Common myeloid progenitor, CD34-positive (primary cell): ENCODE results near the gene GNA12.
"Not testable (repeated sequence)": the region's sequence is repeated elsewhere in the genome, so short reads cannot be mapped to it uniquely, and the experiment has no call there.

Experiments
- CTCF ChIA-PET: fragments of 350-600 bp; sonication (Branson Sonifier 250); formaldehyde crosslinking; loops from one replicate; lab custom pipeline; 2021; ENCODE audit warnings: antibody characterized with exemption; lab: Charles Lee
- POLR2A ChIA-PET: fragments of 350-600 bp; sonication (Branson Sonifier 250); formaldehyde crosslinking; loops from one replicate; lab custom pipeline; 2021; ENCODE audit warnings: antibody characterized with exemption; lab: Charles Lee
- DNase-seq, 3 donors: peaks; one replicate each; pipeline versions ENCODE4 v3.0.0 to v3.0.0-alpha.2; 2013
- H3K27ac ChIP-seq, 2 experiments: 1 replicate in 1 of 2; 2 replicates in 1 of 2; pipeline ENCODE4 v1.7.0; 2013; ENCODE audit warnings: inconsistent platforms in 2 of 2, low read length in 2 of 2, mild to moderate bottlenecking in 2 of 2, low read depth in 1 of 2, moderate library complexity in 1 of 2; ENCODE audit not compliant: severe bottlenecking in 2 of 2, insufficient read depth in 1 of 2, poor library complexity in 1 of 2
- H3K27me3 ChIP-seq, 5 experiments: replicated peaks in 2 of 5; 1 replicate in 3 of 5; 2 replicates in 2 of 5; pipeline versions ENCODE4 v1.6.1 to v1.7.0; 2013; ENCODE audit warnings: low read length in 4 of 5, mild to moderate bottlenecking in 2 of 5, moderate library complexity in 2 of 5, inconsistent platforms in 1 of 5; ENCODE audit not compliant: insufficient read depth in 5 of 5, control insufficient read depth in 4 of 5
- H3K36me3 ChIP-seq, 4 experiments: 1 replicate in 2 of 4; 2 replicates in 2 of 4; pipeline versions ENCODE4 v1.6.1 to v1.7.0; 2013; ENCODE audit warnings: low read length in 3 of 4, control low read depth in 1 of 4, mild to moderate bottlenecking in 1 of 4; ENCODE audit not compliant: control insufficient read depth in 4 of 4, insufficient read depth in 4 of 4
- H3K4me1 ChIP-seq, 4 experiments: 1 replicate in 3 of 4; 2 replicates in 1 of 4; pipeline versions ENCODE4 v1.6.1 to v1.7.1; 2013; ENCODE audit warnings: low read length in 3 of 4, mild to moderate bottlenecking in 3 of 4, control low read depth in 1 of 4, inconsistent platforms in 1 of 4, moderate library complexity in 1 of 4; ENCODE audit not compliant: control insufficient read depth in 4 of 4, insufficient read depth in 4 of 4; ENCODE audit errors: control extremely low read depth in 1 of 4
- H3K4me3 ChIP-seq, 7 experiments: 1 replicate in 4 of 7; 2 replicates in 3 of 7; pipeline versions ENCODE4 v1.5.1 to v1.7.0; 2013; ENCODE audit warnings: mild to moderate bottlenecking in 7 of 7, low read length in 6 of 7, moderate library complexity in 6 of 7, inconsistent platforms in 2 of 7, low read depth in 2 of 7, control low read depth in 1 of 7; ENCODE audit not compliant: insufficient read depth in 4 of 7, control insufficient read depth in 1 of 7; ENCODE audit errors: extremely low read depth in 1 of 7
- H3K9me3 ChIP-seq, 5 experiments: 1 replicate in 4 of 5; 2 replicates in 1 of 5; pipeline versions ENCODE4 v1.6.1 to v1.7.1; 2013; ENCODE audit warnings: low read length in 4 of 5, mild to moderate bottlenecking in 2 of 5, inconsistent platforms in 1 of 5, low read depth in 1 of 5, moderate library complexity in 1 of 5; ENCODE audit not compliant: control insufficient read depth in 4 of 5, insufficient read depth in 2 of 5; ENCODE audit errors: control extremely low read depth in 1 of 5
- WGBS: methylation state at CpG from one replicate; pipeline ENCODE4 v1.1.5; 2013; ENCODE audit not compliant: insufficient coverage; 5-methylcytosine and 5-hydroxymethylcytosine counted together

Gene GNA12

DNA sequence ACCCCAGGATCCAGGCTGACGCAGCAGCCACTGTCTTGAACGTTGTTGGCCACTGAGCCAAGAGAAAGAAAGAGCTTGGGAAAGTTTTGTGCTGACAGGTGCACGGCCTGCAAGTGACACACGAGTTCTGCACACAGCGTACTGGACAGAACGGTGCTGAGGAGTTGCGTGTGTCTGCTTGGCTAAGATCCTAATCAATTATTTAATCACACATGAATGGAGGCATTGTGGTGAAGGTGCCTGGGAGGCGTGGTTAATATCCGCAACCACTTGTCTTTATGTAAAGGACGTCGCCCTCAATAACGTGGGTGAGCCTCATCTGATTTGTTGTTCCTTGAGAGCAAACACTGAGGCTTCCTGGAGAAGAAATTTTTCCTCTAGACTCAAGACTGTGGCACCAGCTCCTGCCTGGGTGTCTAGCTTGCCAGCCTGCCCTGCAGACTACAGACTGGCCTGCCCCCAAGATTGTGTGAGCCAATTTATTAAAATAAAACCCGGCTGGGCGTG is 16.6 kb upstream of the GNA12 start:
- ChIA-PET POLR2A (no interaction called here), CTCF (no interaction called here)
- 94% methylated on average over 8 of the region's 14 CpGs for WGBS
- no peaks in the 10 kb centered on the region for H3K9me3 ChIP-seq
- H3K27me3 ChIP-seq, result no peaks in the 10 kb centered on the region
- DNase-seq, result no peak
- H3K4me1 ChIP-seq, result peaks cover 3 to 30% (median 21%) of the 10 kb centered on the region in 4 experiments
- H3K4me3 ChIP-seq, result no peak overlapping the region
- no peak overlapping the region for H3K27ac ChIP-seq
- H3K36me3 ChIP-seq, result peaks cover 0 to 5% (median 0%) of the 10 kb centered on the region in 4 experiments

GRCh38 chr7:2859952-2860351 is 15.8 kb upstream of the GNA12 start:
- WGBS, result 100% methylated on average over 4 of the region's 6 CpGs
- ChIA-PET POLR2A (no interaction called here), CTCF (interaction anchor here (1.9 kb wide), 1 partner anchor 11 kb away, joined by 8 read pairs; no protein-coding TSS in a partner anchor)
- Histone ChIP-seq H3K4me3 (no peak overlapping the region), H3K4me1 (peaks cover 3 to 26% (median 19%) of the 10 kb centered on the region in 4 experiments), H3K36me3 (peaks cover 0 to 5% (median 1%) of the 10 kb centered on the region in 4 experiments), H3K27me3 (no peaks in the 10 kb centered on the region), H3K27ac (no peak overlapping the region), H3K9me3 (no peaks in the 10 kb centered on the region)
- no peak for DNase-seq

DNA sequence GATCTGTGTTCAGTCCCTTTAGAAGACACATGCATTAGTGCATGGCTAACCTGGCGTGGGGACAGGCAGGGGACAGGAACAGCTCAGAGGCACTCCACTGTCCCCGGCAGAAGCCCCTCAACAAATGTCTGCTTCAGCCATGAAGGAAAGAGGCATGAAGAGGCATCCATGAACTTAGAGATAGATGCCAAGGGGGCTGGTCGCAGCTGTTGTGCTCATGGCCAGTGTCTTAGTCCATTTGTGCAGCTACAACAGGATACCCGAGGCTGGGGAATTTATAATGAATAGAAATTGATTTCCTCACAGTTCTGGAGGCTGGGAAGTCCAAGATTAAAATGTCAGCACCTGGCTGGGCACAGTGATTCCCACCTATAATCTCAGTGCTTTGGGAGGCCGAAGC is 14.5 kb upstream of the GNA12 start:
- Histone ChIP-seq H3K27me3 (no peaks in the 10 kb centered on the region), H3K4me3 (no peak overlapping the region), H3K9me3 (no peaks in the 10 kb centered on the region), H3K27ac (no peak overlapping the region), H3K36me3 (peaks cover 0 to 5% (median 3%) of the 10 kb centered on the region in 4 experiments), H3K4me1 (peaks cover 3 to 14% (median 10%) of the 10 kb centered on the region in 4 experiments)
- CTCF ChIA-PET, result interaction anchor here (1.9 kb wide), 1 partner anchor 10 kb away, joined by 8 read pairs; no protein-coding TSS in a partner anchor
- DNase-seq, result no peak
- 98% methylated on average over 5 of the region's 5 CpGs for whole genome bisulfite sequencing
- POLR2A ChIA-PET, result interaction anchor here (0.6 kb wide), 1 partner anchor 10 kb away, joined by 3 read pairs; no protein-coding TSS in a partner anchor

- Histone ChIP-seq H3K36me3 (peaks cover 0 to 5% (median 3%) of the 10 kb centered on the region in 4 experiments), H3K4me1 (peaks cover 0 to under 1% (median 0%) of the 10 kb centered on the region in 4 experiments), H3K27ac (no peak overlapping the region), H3K9me3 (no peaks in the 10 kb centered on the region), H3K4me3 (no peak overlapping the region), H3K27me3 (no peaks in the 10 kb centered on the region)
- DNase-seq, result no peak
- POLR2A ChIA-PET, result no interaction called here
- CTCF ChIA-PET, result interaction anchor here (0.7 to 1.1 kb wide), 2 partner anchors 8 to 135 kb away, joined by 3 to 4 read pairs; no protein-coding TSS in a partner anchor
- WGBS, result 100% methylated on average over 3 of the region's 5 CpGs
Observed at GRCh38 chr7:2856388-2857169, 12.5 kb upstream of the GNA12 start.

- peaks cover 0 to 5% (median 0%) of the 10 kb centered on the region in 4 experiments for H3K4me1 ChIP-seq
- H3K36me3 ChIP-seq, result peaks cover 0 to 4% (median 3%) of the 10 kb centered on the region in 4 experiments
- no peak overlapping the region for H3K27ac ChIP-seq
- CTCF ChIA-PET, result interaction anchor here (0.6 to 1.0 kb wide), 4 partner anchors 10 to 35 kb away, joined by 3 to 4 read pairs (median 4); no protein-coding TSS in a partner anchor
- no peak overlapping the region for H3K4me3 ChIP-seq
- POLR2A ChIA-PET, result no interaction called here
- no peaks in the 10 kb centered on the region for H3K27me3 ChIP-seq
- DNase-seq, result no peak
- no peaks in the 10 kb centered on the region for H3K9me3 ChIP-seq
- WGBS, result 100% methylated on average over 2 of the region's 6 CpGs
Observed at GRCh38 chr7:2855386-2855785, 11.3 kb upstream of the GNA12 start.

DNA sequence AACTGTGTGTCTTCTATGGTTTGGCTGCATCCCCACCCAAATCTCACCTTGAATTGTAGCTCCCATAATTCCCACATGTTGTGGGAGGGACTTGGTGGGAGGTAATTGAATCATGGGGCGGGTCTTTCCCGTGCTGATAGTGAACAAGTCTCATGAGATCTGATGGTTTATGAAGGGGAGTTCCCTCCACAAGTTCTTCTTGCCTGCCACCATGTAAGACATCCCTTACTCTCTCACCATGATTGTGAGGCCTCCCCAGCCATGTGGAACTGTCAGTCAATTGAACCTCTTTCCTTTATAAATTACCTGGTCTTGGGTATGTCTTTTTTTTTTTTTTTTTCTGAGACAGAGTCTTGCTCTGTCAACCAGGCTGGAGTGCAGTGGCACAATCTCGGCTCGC is 9.4 kb upstream of the GNA12 start:
- H3K4me3 ChIP-seq, POLR2A ChIA-PET, H3K27ac ChIP-seq, H3K4me1 ChIP-seq, DNase-seq, H3K9me3 ChIP-seq, H3K27me3 ChIP-seq, H3K36me3 ChIP-seq: not testable (repeated sequence)
- CTCF ChIA-PET, result interaction anchor here (0.7 to 1.0 kb wide), 2 partner anchors 12 to 84 kb away, joined by 3 to 4 read pairs; no protein-coding TSS in a partner anchor
- 100% methylated on average over 2 of the region's 4 CpGs for WGBS

- ChIA-PET CTCF (interaction anchor here (0.7 to 1.0 kb wide), 2 partner anchors 13 to 85 kb away, joined by 3 to 4 read pairs; no protein-coding TSS in a partner anchor), POLR2A (no interaction called here)
- DNase-seq, result no peak
- Histone ChIP-seq H3K4me1 (peaks cover 0 to 5% (median 0%) of the 10 kb centered on the region in 4 experiments), H3K27ac (no peak overlapping the region), H3K9me3 (no peaks in the 10 kb centered on the region), H3K36me3 (peaks cover 0 to 6% (median 4%) of the 10 kb centered on the region in 4 experiments), H3K27me3 (no peaks in the 10 kb centered on the region), H3K4me3 (no peak overlapping the region)
- WGBS, result 100% methylated on average over 3 of the region's 3 CpGs
Observed at GRCh38 chr7:2853147-2853546, 9.0 kb upstream of the GNA12 start.
